ELR (cell line): ENCODE measurements around the gene MROH7.

ENCODE experiments used
- DNase-seq: peaks from one replicate; pipeline ENCODE4 v3.0.0-alpha.2; 2015; ENCODE audit warnings: low read depth

The MROH7 gene

DNA sequence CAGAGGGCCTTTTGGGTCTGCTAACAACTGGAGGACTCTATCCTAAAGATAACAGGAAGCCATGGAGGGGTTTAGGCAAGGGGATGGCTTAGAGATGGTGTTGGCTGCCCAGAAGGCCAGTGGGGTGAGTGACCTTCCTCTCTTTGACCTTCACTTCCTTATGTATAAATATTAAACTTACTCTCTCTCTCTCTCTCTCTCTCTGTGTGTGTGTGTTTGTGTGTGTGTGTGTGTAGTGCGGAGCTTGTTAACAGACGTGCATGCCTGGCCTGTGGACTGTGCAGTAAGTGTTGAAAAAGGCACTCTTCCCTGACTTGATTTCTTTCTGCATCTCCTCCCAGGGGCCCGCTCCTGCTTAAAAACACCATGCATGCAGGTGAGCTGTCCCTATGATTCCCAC, 10.0 kb downstream of the MROH7 start:
- DNase-seq: no peak

DNA sequence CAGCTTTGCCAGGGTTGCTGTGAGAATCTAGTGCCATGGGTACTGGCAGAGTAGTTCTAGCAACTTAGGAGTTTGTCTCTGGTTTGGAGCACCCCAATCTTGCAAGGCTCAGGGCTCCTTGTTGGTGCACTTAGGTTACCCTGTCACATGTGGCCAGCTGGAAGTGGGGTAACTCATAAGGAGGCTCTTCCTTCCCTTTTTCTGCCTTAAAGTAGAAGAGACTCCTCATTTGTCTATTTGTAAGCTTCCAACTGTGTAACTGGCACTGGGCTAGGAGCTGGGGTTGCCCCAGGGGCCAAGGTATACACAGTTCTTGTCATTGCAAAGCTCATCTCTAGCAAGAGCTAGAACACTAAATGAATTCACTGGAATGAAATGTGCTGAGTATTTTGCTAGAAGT, 10.6 kb downstream of the MROH7 start:
- no peak for DNase-seq

DNA sequence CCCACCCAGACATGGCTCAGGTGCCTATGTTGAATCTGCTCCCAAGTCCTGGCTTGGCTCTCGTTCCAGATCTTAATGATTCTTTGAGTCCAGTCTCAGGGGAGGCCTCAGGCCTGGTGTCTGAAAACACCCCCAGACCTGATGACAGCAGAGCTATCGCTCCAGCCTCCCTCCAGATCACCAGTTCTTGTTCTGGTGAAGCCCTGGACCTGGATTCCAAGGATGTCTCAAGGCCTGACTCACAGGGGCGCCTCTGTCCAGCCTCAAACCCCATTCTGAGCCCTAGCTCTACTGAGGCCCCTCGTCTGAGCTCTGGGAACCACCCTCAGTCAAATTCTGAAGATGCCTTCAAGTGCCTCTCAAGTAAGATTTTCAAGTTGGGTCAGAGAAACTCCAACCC, 11.4 kb downstream of the MROH7 start:
- peak; percentile 31 for DNase-seq

DNA sequence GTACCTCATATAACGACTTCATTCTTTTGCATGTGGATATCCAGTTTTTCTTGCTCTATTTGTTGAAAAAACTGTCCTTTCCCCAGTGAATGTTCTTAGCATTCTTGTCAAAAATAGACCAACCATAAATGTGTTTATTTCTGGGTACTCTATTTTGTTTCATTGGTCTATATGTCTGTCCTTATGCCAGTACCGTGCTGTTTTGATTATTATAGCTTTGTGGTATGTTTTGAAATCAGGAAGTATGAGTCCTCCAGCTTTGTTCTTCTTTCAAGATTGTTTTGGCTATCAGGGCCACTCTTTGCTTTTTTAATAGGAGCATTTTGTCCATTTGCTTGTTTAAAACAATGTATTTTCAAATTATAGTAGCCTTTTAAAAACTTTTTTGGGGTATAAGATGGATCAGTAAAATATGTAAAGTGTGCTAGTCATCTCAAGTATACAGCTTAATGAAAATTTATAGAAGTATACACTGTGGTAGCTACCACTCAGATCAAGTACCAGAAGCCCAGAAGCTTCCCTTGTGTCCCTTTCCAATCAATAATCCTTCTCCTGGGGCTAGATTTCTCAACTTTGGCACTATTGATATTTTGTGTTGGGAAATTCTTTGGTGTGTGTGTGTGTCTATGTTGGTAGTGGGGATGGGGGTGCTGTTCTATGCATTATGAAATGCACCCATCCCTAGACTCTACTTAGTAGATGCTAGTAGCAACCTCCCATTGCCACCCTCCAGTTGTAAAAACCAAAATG, 16.8 kb downstream of the MROH7 start:
- no peak for DNase-seq

DNA sequence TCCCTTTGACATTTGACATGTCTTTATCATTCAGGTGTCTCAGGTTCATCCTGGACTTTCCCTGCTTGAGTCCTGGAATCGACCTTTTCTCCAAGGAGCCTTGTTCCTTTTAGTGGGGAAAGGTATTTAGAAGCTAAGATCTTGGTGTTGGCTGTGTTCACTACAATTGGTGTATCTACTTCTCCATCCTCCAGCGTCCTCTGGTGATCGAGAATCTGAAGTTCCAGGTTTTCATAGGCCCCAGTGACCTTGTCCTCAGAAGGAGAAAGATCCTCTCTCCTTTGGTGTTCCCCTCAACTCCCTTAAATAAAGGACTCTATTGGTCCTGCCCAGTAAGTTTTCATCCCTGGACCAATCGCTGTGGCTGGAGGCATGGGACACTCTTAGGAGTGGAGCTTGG, 22.1 kb downstream of the MROH7 start:
- no peak for DNase-seq

DNA sequence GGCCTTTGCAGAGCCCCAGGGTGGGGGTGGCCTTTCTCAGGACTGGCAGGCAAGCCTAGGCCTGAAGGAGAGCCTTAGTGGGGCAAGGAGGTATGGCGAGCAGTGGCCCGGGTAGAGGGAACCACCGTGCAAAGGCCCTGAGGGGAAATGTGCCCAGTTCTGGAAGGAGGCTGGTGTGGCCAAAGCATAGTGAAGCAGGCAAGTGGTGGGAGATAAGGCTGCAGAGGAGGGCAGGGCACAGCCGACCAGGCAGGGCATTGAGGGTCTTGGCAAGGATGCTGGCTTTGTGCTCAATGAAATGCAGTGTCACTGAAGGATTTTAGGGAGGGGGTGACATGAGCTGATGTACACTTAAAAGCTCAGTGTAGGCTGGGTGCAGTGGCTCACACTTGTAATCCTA, 22.8 kb downstream of the MROH7 start:
- DNase-seq: no peak

DNA sequence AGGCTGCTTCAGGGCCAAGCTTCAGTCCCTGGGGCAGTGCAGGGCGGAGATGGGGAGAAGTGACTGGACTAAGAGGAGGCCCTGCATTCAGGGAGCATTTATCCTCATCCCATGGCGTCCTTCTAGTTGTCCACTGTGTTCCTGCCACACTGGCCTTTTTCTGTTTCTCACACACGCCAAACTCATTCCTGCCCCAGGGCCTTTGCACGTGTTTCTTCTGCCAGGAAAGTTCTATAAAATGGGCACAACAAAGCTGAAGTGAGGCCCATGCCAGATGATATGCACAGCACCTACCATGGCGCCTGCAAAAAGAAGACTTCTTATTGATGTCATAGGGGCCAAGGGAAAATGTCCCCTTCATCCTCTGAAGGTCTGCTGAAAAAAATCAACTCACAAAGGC, 24.3 kb downstream of the MROH7 start:
- no peak for DNase-seq

DNA sequence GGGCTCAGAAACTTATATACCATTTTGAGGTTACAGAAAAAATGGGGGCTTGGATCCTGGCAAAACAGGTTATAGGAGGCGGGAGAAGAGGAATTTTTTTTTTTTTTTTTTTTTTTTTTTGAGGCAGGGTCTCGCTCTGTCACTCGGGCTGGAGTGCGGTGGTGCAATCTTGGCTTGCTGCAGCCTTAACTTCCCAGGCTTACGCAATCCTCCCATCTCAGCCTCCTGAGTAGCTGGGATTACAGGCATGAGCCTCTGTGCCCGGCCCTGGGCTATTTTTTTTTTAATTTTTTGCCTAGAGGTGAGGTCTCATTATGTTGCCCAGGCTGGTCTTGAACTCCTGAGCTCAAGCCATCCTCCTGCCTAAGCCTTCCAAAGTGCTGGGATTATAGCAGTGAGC, 24.7 kb downstream of the MROH7 start:
- no peak for DNase-seq

DNA sequence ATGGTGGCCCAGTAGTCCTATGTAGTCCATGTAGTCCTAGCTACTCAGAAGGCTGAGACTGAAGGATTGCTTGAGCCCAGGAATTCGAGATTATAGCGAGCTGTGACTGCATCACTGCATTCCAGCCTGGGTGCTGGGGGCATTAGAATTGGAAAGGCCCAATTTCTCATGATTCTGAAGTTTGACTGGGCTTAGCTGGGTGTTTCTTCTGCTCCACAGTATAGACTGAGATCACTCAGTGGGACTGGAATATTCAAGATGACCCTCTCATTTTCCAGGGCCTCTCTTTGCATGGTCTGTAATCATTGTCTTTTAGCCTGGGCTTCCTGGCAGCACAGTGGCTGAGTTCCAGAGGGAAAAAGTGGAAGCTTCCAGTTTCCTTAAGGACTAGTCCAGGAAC, 26.2 kb downstream of the MROH7 start:
- DNase-seq: no peak

DNA sequence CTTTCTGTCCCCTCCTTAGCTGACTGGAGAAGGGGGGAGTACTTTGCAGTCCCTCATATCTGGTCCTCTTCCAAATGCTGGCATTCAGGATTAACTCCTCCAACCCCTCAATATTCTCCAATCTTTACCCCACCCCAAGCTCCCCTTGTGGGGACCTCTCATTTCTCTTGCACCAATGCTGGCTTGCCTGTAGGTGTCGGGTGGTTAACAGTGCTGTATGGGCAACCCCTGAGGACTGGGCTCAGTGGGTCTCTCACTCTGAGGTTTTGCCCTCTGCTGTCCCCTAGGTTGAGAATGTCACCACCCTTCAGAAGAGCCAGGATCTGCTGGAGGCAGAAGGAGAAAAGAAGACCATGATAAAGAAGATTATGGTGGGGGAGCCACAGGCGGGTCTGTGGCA, 27.0 kb downstream of the MROH7 start:
- no peak for DNase-seq

DNA sequence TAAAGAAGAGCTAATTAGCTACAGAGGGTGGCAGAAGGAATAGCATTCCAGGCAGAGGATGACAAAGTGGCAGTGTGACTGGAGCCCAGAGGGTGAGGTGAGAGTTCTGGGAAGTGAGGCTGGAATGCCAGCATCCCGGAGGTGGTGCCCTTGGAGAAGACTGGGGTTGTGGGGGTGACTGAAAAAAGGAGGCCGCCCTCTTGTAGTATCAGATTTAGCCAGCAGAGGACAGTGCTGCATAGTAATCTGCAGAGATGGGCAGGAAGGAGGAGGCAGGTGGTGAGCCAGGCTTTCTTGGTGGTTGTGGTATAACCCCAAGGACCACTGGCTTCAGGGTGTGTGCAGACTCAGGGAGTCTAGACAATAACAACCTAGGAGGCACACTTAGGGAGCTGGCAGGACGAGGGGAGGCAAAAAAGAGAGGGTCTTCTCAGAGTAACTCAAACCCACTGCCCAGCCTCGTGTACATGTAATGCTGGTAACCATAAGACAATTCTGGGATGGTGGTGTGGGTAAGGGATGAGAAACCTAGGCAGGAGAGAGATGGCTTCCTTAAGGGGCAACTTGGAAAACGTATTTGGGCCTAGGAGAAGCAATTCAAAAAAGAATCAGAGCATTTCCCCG, 30.5 kb downstream of the MROH7 start:
- DNase-seq: peak; percentile 71

DNA sequence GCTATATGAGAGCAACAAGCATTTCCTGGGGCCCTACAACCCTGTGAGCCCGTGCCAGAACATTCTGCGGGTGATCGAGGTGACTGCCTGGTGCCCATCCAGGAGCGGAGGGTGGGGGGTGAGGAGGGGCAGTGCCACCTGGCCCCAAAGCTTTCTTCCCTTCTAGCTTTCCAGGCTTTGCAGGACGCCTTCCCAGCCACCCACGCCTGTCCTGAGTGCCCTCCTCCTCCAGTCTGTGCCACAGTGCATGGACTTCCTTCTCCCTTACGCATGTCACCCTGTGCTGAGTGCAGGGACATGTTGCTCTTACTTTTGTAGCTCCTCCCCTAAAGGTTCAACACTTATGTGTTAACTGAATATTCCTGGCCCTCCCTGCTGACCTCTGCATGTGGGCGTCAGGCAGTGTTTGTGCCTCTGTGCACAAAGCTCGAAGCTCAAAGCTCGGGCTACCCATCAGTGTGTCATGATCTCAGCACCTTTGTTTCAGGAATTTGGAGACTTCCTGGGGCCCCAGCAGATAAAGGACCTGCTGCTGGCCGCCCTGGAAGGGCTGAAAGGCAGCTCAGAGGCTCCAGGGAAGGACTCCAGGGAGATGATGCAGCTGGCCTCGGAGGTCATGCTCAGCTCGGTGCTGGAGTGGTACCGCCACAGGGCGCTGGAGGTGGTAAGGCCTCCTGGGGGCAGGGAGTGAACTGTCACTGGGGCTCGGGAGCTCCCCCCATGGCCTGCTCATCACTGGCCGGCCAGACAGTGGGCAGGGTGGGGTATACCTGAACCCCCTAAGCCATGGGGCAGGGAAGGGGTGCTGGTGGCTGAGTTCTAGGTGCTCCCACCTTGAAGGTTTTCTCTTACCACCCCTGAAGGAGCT, 37.4 kb downstream of the MROH7 start:
- no peak for DNase-seq

DNA sequence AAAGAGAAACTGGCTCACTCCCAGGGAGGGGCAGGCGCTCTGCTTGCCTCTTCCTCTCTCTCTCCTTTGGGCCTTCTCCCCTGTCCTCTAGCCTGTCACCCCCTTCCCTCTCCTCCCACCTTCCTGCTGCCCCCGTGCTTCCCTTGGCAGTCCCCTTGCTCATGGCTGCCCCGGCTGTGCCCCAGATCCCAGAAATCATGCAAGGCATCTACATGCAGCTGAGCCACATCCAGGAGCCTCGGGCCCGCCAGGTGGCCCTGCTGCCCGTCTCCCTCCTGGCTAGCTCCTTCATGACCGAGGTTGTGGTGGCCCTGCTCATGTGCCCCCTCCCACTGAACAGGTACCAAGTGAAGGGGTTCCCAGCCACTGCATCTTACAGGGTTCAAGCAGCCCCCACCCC, 38.1 kb downstream of the MROH7 start:
- no peak for DNase-seq

DNA sequence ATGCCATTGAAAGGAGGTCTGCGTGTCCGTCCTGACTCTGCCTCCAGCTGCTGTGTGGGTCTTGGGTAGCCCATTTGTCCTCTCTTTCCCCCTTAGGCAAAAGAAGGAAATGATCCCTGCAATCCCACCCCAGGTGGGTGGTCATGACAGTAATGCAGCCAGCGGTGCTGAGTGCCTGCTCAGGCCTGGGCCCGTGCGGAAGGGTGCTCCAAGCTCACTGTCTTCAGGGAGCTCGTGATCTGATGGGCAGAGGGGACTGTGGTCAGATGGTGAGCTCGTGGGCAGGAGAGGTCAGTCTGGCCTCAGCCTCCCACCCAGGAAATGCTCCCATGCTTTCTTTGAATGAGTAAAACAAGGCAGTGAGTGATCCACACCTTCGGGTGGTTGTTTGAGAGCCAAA, 38.8 kb downstream of the MROH7 start:
- DNase-seq: no peak

DNA sequence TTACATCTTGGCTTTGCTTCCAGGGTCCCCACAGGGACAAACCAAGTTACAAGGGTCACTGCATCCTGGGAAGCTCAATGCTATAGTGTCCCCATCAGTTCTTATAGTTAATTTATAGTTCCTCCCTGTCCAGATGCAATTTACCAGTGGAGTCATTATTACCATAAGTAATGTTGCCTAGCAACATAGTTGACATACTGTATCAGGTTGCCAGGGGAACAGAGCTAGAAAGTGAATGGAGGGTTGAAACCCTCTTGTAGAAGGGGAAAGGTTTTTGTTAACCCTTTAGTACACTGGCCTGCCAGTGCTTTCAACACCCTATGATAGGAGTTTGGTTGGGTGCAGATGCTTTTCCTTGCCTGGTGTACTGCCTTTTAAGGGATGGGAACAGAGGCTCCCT, 39.8 kb downstream of the MROH7 start:
- peak; percentile 15 for DNase-seq

DNA sequence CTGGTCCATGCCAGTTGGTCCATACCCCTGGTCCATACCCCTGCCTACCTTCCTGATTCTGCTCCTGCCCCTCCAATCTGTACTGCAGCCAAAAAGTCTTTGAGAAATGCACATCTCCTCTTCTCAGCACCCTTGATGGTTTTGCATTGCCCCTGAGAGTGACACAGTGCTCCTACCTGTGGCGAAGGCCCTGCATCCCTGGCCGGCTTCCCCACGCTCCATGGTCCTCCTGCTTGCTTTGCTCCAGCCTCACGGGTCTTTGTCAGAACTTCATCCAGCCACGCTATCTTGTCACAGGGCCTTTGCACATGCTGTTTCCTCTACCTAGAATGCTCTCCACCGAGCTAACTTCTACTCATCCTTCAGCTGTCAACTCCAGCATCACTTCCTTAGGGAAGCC, 41.9 kb downstream of the MROH7 start:
- no peak for DNase-seq

DNA sequence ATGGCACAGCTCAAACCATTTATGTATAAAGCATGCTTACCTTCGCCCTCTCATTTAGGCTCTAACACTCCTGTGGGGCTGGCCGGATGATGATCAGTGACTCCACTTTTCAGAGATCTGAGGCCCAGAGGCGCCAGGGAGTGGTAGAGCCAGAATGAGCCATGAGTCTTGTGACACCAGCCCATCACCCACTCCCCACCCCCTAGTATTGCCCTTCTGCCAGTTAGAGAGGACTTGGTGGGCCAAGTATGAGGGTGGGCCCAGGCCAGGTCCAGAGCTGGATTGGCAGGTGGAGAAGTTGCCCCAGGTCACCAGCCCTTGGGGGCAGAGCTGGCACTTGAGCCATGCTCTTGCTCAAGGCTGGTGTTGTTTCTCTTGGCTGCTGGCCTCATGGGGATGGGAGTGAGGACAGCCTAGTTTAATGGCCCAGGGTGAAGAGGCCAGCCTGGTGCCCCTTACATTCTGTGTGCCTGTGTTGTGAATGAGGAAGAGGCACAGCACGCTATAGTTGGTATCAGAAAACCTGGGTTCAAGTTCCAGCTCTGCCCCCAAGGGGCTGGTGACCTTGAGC, 43.8 kb downstream of the MROH7 start:
- no peak for DNase-seq

DNA sequence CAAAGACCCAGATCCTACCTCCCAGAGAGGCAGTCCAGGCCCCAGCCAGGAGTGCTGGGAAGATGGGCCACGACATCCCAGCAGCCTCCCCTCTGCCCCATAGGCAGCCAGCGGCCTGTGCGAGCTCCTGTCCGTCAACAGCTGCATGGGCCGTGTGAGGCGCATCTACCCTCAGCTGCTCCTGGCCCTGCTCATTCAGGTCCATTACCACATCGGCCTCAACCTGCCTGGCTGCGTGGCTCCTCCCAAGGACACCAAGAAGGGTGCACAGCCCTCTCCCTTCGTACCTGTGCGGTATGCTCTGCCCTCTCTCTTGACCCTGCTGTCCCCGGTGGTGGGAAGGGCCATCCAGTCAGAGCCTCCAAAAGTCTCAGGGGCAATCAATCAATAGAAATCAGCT, 44.6 kb downstream of the MROH7 start:
- DNase-seq: no peak

DNA sequence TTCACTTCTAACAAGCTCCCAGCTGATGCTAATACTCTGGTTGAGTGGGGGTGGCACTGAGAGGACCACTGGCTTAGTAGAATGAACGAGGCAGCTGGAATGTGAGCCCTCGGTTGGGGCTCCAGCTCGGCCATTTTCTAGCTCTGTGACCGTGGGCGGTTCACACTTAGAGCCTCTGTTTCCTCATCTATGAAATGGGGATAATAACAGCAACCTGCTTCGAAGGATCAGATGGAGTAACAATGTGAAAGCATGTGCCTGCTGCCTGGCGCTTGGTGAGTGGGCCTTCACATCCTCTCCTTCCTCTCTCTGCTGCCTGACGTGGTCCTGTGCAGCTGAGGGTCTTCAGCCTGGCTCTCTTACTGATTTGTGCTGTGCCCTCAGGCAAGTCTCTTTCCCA, 53.2 kb downstream of the MROH7 start:
- DNase-seq: no peak

DNA sequence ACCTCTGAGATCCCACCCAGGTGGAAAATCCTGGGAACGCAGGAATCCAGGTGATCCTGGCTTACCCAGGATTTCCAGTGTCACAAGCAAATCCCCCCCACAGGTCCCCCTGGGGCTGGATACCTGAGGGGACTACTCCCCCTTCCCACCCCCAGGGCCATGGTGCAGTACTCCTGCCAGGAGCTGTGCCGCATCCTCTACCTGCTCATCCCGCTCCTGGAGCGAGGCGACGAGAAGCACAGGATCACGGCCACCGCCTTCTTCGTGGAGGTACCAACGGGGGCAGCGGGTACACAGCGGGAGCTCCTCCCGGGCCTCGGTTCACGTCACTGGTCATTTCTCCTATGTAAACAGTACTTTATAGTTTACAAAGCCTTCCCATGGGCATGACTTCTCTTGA, 53.6 kb downstream of the MROH7 start:
- no peak for DNase-seq

DNA sequence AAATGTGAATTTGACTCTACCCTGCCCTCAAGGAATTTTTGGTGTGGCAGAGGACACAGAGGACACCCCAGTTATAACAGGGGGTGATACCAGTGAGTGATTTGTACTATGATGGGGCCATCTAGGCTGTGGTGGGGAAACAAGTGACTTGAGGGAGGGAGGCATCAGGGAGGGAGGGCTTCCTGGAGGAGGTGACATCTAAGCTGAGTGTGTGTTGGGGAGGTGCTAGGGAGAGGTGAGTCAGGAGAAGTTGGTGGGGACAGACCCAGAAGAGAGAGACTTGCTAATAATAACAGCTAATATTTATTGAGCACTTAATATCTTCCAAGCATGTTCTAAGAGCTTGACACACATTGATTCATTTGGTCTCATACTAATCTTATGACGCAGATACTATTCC, 54.2 kb downstream of the MROH7 start:
- DNase-seq: peak; percentile 40

DNA sequence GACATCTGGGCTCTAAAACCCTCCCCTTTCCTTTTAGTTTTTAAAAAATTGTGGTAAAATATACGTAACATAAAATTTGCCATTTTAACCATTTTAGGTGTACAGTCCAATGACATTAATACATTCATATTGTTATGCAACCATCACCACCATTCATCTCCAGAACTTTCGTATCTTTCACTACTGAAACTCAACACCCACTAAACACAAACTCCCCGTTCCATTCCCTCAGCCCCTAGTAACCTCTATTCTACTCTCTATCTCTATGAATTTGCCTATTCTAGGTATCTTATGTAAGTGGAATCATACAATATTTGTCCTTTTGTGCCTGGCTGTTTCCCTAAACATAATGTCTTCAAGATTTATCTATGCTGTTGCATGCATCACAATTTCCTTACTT, 54.7 kb downstream of the MROH7 start:
- DNase-seq: no peak

DNA sequence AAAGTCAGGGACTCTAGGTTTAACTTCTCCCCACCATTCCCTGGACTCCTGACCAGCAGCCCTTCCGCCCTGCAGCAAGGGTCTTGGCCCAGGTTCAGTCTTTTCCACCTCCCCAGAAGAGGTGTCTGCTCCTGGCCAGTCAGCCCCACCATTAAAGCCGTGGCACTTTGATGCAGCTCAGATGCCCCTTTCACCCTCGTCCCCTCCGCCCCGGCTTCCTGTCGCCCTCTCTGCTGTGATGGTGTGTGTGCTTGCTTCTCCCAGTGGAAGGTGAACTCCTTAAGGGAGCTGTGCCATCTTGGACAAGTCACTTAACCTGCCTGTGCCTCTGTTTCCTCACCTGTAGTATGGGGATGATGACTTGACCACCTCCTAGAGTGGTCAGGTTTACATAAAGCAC, 56.3 kb downstream of the MROH7 start:
- no peak for DNase-seq
